Chondrocyte (in vitro differentiated cells): Measurements from ENCODE around the gene STAC2. TPM values are rescaled to one million over a fixed set of nuclear protein-coding genes. Genes with fewer than 3 reads are reported as not detected.

Experiments used
- DNase-seq: peaks from one replicate; pipeline ENCODE4 v3.0.0; 2021; ENCODE audit warnings: mixed read lengths, low spot score
- H3K27ac Mint-ChIP-seq: one replicate; pipeline ENCODE4 v1.8.0; 2021; ENCODE audit warnings: mild to moderate bottlenecking, moderate library complexity, mixed read lengths; ENCODE audit not compliant: unreplicated experiment
- H3K27me3 Mint-ChIP-seq: 2 replicates; pipeline ENCODE4 v1.8.0; 2021; ENCODE audit warnings: low read depth, mixed read lengths
- H3K36me3 Mint-ChIP-seq: 2 replicates; pipeline ENCODE4 v1.8.0; 2021; ENCODE audit warnings: low read depth, mixed read lengths
- H3K4me1 Mint-ChIP-seq: 2 replicates; pipeline ENCODE4 v1.8.0; 2021; ENCODE audit warnings: low read depth, mild to moderate bottlenecking, mixed read lengths
- H3K4me3 Mint-ChIP-seq: one replicate; pipeline ENCODE4 v1.8.0; 2021; ENCODE audit warnings: mild to moderate bottlenecking, moderate library complexity, mixed read lengths; ENCODE audit not compliant: unreplicated experiment
- H3K9me3 Mint-ChIP-seq: 2 replicates; pipeline ENCODE4 v1.8.0; 2021; ENCODE audit warnings: low read depth, mixed read lengths
- CTCF ChIP-seq: fragments of 200-600 bp; sonication (generic); IDR thresholded peaks from 2 replicates; pipeline ENCODE4 v1.5.0; 2021; ENCODE audit warnings: antibody characterized with exemption, mild to moderate bottlenecking, moderate library complexity
- total RNA-seq: library from RNA; stranded (reverse); gene quantifications from 3 replicates; pipeline ENCODE4 v1.2.1, GENCODE V29; 2021

Gene STAC2
- total RNA-seq, 1 donor from 2014 or later = 0.35 TPM

DNA sequence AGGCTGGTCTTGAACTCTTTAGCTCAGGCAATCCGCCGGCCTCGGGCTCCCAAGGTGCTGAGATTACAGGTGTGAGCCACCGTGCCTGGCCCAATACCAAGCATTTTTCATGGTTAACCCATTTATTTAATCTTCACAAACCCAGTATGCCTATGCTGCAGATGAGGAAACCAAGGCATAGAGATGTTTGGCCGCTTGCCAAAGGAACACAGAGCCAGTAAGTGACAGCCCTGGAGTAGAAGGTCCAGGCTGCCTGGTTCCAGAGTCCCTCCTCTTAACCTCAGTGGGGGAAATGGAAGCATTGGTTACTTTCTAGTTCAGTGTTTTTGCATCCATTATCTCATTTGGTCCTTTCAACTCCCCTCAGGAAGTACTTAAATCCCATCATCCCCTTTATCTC is 44.4 kb downstream of the STAC2 start:
- DNase-seq = no peak
- no peak for TF ChIP-seq CTCF
- no peaks in the 10 kb centered on the region for H3K27me3 Mint-ChIP-seq
- H3K9me3 Mint-ChIP-seq = no peaks in the 10 kb centered on the region
- peaks cover 42% of the 10 kb centered on the region for H3K36me3 Mint-ChIP-seq
- peaks cover 5% of the 10 kb centered on the region for H3K4me1 Mint-ChIP-seq
- no peak overlapping the region for H3K27ac Mint-ChIP-seq
- H3K4me3 Mint-ChIP-seq = no peak overlapping the region

- no peaks in the 10 kb centered on the region for H3K9me3 Mint-ChIP-seq
- no peak overlapping the region for H3K27ac Mint-ChIP-seq
- peaks cover 38% of the 10 kb centered on the region for H3K36me3 Mint-ChIP-seq
- H3K27me3 Mint-ChIP-seq = no peaks in the 10 kb centered on the region
- H3K4me1 Mint-ChIP-seq = peaks cover 5% of the 10 kb centered on the region
- H3K4me3 Mint-ChIP-seq = no peak overlapping the region
- DNase-seq = no peak
- no peak for TF ChIP-seq CTCF
Observed at GRCh38 chr17:39178536-39178935, 47.2 kb downstream of the STAC2 start.

DNA sequence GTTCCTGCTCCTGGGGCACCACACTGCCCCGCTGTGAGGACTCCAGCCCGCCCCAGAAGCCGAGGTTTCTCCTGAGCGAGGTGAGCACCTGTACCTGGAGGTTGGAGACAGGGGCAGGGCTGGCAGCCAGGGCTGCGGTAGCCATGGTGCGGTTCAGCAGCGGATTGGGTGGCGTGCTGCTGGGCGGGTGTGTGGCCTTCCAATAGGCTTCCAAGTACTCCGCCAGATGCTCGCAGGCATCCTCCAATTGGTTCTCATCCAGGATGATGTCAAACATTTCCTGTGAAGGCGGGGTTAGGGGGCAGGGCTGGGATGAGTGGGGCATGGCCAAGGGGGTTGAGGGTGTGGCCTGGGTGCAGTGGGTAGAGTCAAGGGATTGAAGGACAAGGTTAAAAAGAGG is 48.5 kb downstream of the STAC2 start:
- peaks cover 30% of the 10 kb centered on the region for H3K36me3 Mint-ChIP-seq
- TF ChIP-seq CTCF = no peak
- H3K4me1 Mint-ChIP-seq = peaks cover 5% of the 10 kb centered on the region
- H3K27ac Mint-ChIP-seq = no peak overlapping the region
- no peaks in the 10 kb centered on the region for H3K9me3 Mint-ChIP-seq
- no peaks in the 10 kb centered on the region for H3K27me3 Mint-ChIP-seq
- DNase-seq = no peak
- H3K4me3 Mint-ChIP-seq = no peak overlapping the region

DNA sequence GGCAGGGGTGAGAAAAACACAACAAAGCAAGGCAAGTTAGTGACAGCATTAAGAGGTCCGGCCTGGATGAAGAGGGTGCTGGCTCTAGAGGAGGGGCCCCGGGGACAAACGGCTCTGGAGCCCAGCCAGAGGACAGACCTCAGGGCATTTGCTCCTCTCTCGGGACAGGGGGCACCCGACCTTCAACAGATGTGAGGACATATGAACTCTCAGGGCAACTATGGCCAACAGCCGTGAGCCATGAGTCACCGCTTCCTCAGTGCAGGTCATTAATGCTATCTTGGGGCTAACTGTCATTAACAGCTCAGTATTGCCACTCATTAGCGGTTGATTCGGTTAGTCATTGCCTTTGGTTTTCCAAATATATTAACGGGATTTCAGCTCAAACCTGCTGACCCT is 50.1 kb downstream of the STAC2 start:
- Mint-ChIP-seq H3K4me1 (peaks cover 5% of the 10 kb centered on the region), H3K27me3 (no peaks in the 10 kb centered on the region), H3K4me3 (no peak overlapping the region), H3K9me3 (no peaks in the 10 kb centered on the region), H3K27ac (no peak overlapping the region), H3K36me3 (peaks cover 28% of the 10 kb centered on the region)
- no peak for DNase-seq
- no peak for TF ChIP-seq CTCF

DNA sequence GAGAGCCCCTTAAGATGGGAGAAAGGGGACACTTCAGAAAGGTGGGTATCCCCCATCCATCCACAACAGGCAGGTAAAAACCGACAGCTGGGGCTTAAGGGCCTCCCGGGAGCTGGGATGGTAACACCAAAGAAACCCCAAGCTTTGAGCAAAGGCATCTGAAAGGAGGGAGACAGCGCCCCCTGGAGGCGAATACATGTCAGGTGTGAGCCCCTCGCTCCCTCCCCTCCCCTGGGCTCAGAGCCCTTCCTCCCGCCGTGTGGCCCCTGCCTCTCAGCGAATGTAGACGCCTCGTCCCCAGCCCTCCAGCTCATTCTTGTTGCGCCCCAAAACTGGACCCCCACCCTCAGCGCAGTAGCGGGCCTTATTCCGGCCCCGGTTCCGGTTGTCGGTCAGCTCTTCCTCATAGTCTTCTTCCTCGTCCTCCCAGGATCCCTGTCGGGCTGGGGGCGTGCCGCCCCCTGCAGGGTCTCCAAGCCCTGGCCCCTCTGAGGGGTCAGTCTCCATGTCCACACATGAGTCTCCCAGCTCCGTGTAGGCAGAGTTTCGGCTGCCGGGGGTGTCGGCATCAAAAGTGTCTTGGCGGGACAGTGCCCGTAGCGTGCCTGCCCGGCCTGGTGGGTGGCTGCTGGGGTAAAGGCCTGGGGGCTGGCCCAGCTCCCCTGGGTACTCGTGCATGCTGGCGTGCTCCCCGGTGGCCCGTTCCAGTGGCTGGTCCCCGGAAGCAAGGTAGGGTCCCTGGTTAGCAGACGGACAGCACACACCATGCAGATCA is 50.6 kb downstream of the STAC2 start:
- DNase-seq = no peak
- Mint-ChIP-seq H3K27ac (peak overlapping the region; percentile 57), H3K4me1 (peaks cover 5% of the 10 kb centered on the region)

More for the DNA sequence above, 50.6 kb downstream of the STAC2 start:
- no peaks in the 10 kb centered on the region for H3K27me3 Mint-ChIP-seq
- H3K4me3 Mint-ChIP-seq = no peak overlapping the region
- no peaks in the 10 kb centered on the region for H3K9me3 Mint-ChIP-seq
- peaks cover 28% of the 10 kb centered on the region for H3K36me3 Mint-ChIP-seq
- peak; percentile 89 for TF ChIP-seq CTCF
